Stomach (tissue), 4 donors: ENCODE data around the gene FOXB2.

ENCODE experiments used
- EP300 ChIP-seq: sonication (generic); formaldehyde crosslinking; IDR thresholded peaks from one replicate; pipeline ENCODE4 v1.6.1; 2017; ENCODE audit warnings: antibody characterized with exemption
- POLR2A ChIP-seq, 4 donors: fragments of 450-650 bp; IDR thresholded peaks; one replicate each; pipeline ENCODE4 v1.6.1; 2016; ENCODE audit warnings: antibody characterized with exemption in 4 of 4, control low read depth in 2 of 4, mild to moderate bottlenecking in 1 of 4, moderate library complexity in 1 of 4

GRCh38 chr9:76989501-76989900 is 30.0 kb upstream of the FOXB2 start:
- TF ChIP-seq POLR2A (IDR thresholded peaks at IDR 0.05) (no peak), EP300 (no peak)
